ENCODE results near the gene TGFBI. TPM values are rescaled to one million over a fixed set of nuclear protein-coding genes. Genes with fewer than 3 reads are reported as not detected.

TGFBI gene
- total and polyA plus RNA-seq, 9 of the 15 experiments (the other 6 are each of a cell fraction or from before 2014, with no cell fraction given): 0.05 to 0.62 (median 0.08) TPM; not detected in 6

DNA sequence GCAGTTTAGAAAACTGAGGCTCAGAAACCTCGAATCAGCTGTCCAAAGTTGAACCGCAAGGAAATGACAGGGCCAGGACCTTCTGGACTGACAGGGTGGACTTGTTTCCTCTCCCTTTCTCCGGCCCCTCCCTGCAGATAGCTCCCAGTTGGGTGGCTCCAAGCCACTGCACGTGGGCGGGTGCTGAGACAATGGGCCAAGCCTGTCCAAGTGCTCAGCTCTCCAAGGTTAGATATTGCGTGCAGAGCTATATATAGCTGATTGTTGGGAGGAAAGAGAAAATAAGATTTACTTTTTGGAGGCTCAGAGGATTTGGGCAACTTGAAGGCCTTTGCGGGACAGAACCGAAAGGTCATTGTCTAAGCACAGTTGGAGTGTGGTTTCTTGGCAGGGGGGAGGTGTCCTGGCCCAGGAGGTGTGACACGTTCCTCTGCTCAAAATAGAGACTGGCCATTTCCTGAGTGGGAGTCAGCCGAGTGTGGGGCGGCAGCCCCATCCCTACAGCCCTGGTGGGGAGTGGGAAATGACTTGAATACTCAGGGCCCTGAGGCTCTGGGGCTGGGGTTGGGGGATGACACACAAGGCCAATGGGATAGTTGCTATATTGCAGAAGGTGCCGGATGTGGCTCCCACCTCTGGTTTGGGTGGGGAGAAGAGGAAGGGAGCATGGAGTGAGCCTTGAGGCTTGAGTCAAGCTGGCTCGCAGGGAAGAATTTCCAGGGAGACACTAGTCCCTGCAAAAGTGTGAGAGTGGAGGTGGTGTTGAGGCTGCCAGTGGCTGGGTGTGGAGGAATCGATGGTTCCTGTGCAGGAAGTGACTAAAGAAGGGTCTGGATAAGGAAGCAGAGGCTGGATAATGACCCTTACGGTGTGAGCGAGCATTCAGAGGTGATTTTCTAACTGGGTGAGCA lies 59.4 kb downstream of the TGFBI start (continued):
- TF ChIP-seq, protein P1, sequence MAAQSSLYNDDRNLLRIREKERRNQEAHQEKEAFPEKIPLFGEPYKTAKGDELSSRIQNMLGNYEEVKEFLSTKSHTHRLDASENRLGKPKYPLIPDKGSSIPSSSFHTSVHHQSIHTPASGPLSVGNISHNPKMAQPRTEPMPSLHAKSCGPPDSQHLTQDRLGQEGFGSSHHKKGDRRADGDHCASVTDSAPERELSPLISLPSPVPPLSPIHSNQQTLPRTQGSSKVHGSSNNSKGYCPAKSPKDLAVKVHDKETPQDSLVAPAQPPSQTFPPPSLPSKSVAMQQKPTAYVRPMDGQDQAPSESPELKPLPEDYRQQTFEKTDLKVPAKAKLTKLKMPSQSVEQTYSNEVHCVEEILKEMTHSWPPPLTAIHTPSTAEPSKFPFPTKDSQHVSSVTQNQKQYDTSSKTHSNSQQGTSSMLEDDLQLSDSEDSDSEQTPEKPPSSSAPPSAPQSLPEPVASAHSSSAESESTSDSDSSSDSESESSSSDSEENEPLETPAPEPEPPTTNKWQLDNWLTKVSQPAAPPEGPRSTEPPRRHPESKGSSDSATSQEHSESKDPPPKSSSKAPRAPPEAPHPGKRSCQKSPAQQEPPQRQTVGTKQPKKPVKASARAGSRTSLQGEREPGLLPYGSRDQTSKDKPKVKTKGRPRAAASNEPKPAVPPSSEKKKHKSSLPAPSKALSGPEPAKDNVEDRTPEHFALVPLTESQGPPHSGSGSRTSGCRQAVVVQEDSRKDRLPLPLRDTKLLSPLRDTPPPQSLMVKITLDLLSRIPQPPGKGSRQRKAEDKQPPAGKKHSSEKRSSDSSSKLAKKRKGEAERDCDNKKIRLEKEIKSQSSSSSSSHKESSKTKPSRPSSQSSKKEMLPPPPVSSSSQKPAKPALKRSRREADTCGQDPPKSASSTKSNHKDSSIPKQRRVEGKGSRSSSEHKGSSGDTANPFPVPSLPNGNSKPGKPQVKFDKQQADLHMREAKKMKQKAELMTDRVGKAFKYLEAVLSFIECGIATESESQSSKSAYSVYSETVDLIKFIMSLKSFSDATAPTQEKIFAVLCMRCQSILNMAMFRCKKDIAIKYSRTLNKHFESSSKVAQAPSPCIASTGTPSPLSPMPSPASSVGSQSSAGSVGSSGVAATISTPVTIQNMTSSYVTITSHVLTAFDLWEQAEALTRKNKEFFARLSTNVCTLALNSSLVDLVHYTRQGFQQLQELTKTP (IDR thresholded peaks at IDR 0.05; ENCODE audit: low read depth in 1 of 2, partially characterized antibody in 2 of 2): no peak
- TF ChIP-seq SRF (CRISPR knock-in tag; IDR thresholded peaks at IDR 0.05): peak in 1 of 2 experiments; percentile 53; a peak in 1 of 4 replicates
- peak; percentile 52 for TF ChIP-seq CXXC5 (CRISPR knock-in tag; IDR thresholded peaks at IDR 0.05)
- TF ChIP-seq DACH1 (IDR thresholded peaks at IDR 0.05; ENCODE audit: partially characterized antibody): no peak
- no peak for TF ChIP-seq ZSCAN32 (CRISPR knock-in tag; IDR thresholded peaks at IDR 0.05)
- peak; percentile 92 for TF ChIP-seq EGR1 (conservative IDR thresholded peaks at IDR 0.05)
- TF ChIP-seq EP400 (IDR thresholded peaks at IDR 0.05): 0 out of 2 replicates have a peak, but pooled peaks have one; percentile 22
- TF ChIP-seq, protein P2, sequence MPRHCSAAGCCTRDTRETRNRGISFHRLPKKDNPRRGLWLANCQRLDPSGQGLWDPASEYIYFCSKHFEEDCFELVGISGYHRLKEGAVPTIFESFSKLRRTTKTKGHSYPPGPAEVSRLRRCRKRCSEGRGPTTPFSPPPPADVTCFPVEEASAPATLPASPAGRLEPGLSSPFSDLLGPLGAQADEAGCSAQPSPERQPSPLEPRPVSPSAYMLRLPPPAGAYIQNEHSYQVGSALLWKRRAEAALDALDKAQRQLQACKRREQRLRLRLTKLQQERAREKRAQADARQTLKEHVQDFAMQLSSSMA (CRISPR knock-in tag; IDR thresholded peaks at IDR 0.05): no peak
- peak; percentile 23; the same call in 1 of the 2 replicates for TF ChIP-seq DPF2 (IDR thresholded peaks at IDR 0.05)
- no peak for TF ChIP-seq MBD2 (IDR thresholded peaks at IDR 0.05; ENCODE audit: borderline replicate concordance, low read depth)
- TF ChIP-seq ZNF76 (CRISPR knock-in tag; IDR thresholded peaks at IDR 0.05; ENCODE audit: borderline replicate concordance): no peak
- TF ChIP-seq, protein P3, sequence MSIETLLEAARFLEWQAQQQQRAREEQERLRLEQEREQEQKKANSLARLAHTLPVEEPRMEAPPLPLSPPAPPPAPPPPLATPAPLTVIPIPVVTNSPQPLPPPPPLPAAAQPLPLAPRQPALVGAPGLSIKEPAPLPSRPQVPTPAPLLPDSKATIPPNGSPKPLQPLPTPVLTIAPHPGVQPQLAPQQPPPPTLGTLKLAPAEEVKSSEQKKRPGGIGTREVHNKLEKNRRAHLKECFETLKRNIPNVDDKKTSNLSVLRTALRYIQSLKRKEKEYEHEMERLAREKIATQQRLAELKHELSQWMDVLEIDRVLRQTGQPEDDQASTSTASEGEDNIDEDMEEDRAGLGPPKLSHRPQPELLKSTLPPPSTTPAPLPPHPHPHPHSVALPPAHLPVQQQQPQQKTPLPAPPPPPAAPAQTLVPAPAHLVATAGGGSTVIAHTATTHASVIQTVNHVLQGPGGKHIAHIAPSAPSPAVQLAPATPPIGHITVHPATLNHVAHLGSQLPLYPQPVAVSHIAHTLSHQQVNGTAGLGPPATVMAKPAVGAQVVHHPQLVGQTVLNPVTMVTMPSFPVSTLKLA (conservative IDR thresholded peaks at IDR 0.05): peak; percentile 41 to 71; a peak in 3 of 4 replicates
- 0 out of 2 replicates have a peak, but pooled peaks have one; percentile 16 for TF ChIP-seq CREM (IDR thresholded peaks at IDR 0.05; ENCODE audit: low read depth)
- TF ChIP-seq BHLHE40 (IDR thresholded peaks at IDR 0.05; ENCODE audit: low read length): peak; percentile 83
- TF ChIP-seq, protein P4, sequence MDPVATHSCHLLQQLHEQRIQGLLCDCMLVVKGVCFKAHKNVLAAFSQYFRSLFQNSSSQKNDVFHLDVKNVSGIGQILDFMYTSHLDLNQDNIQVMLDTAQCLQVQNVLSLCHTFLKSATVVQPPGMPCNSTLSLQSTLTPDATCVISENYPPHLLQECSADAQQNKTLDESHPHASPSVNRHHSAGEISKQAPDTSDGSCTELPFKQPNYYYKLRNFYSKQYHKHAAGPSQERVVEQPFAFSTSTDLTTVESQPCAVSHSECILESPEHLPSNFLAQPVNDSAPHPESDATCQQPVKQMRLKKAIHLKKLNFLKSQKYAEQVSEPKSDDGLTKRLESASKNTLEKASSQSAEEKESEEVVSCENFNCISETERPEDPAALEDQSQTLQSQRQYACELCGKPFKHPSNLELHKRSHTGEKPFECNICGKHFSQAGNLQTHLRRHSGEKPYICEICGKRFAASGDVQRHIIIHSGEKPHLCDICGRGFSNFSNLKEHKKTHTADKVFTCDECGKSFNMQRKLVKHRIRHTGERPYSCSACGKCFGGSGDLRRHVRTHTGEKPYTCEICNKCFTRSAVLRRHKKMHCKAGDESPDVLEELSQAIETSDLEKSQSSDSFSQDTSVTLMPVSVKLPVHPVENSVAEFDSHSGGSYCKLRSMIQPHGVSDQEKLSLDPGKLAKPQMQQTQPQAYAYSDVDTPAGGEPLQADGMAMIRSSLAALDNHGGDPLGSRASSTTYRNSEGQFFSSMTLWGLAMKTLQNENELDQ (CRISPR knock-in tag; IDR thresholded peaks at IDR 0.05; ENCODE audit: borderline replicate concordance): no peak
